Neural progenitor cell (in vitro differentiated cells): Measurements from ENCODE around the gene NXNL1. TPM values are rescaled to one million over a fixed set of nuclear protein-coding genes. Genes with fewer than 3 reads are reported as not detected.
"Not testable (repeated sequence)": the region's sequence is repeated elsewhere in the genome, so short reads cannot be mapped to it uniquely, and the experiment has no call there.

Experiments used
- DNase-seq: peaks from one replicate; pipeline ENCODE4 v3.0.0-alpha.2; 2016; ENCODE audit warnings: low spot score
- H2AFZ ChIP-seq: fragments of 200-600 bp; sonication (generic); replicated peaks from 2 replicates; pipeline ENCODE4 v1.6.1; 2016; ENCODE audit warnings: antibody characterized with exemption
- H3F3A ChIP-seq: fragments of 200-600 bp; sonication (generic); 2 replicates; pipeline ENCODE4 v1.6.1; 2016; ENCODE audit warnings: antibody characterized with exemption, low read depth
- H3K27ac ChIP-seq: fragments of 200-600 bp; sonication (generic); 2 replicates; pipeline ENCODE4 v1.5.1; 2016; ENCODE audit warnings: mild to moderate bottlenecking
- H3K27me3 ChIP-seq: fragments of 200-600 bp; sonication (generic); 2 replicates; pipeline ENCODE4 v1.6.1; 2016; ENCODE audit warnings: mild to moderate bottlenecking, moderate library complexity
- H3K36me3 ChIP-seq: fragments of 200-600 bp; sonication (generic); 2 replicates; pipeline ENCODE4 v1.5.1; 2016
- H3K4me1 ChIP-seq: fragments of 200-600 bp; sonication (generic); 2 replicates; pipeline ENCODE4 v1.6.1; 2016; ENCODE audit warnings: mixed run types
- H3K4me2 ChIP-seq: fragments of 200-600 bp; sonication (generic); 2 replicates; pipeline ENCODE4 v1.6.1; 2016
- H3K4me3 ChIP-seq: fragments of 200-600 bp; sonication (generic); 2 replicates; pipeline ENCODE4 v1.5.1; 2016
- H3K79me2 ChIP-seq: fragments of 200-600 bp; sonication (generic); 2 replicates; pipeline ENCODE4 v1.6.1; 2016; ENCODE audit warnings: low read depth
- H3K9ac ChIP-seq: fragments of 200-600 bp; sonication (generic); 2 replicates; pipeline ENCODE4 v1.6.1; 2016
- H3K9me3 ChIP-seq: fragments of 200-600 bp; sonication (generic); 2 replicates; pipeline ENCODE4 v1.5.1; 2016; ENCODE audit warnings: low read depth
- H4K20me1 ChIP-seq: fragments of 200-600 bp; sonication (generic); 2 replicates; pipeline ENCODE4 v1.6.1; 2016; ENCODE audit warnings: low read depth
- H3K27ac Mint-ChIP-seq: 3 replicates; pipeline ENCODE4 v1.8.0; 2021; ENCODE audit warnings: mixed read lengths
- H3K27me3 Mint-ChIP-seq: 2 replicates; pipeline ENCODE4 v1.8.0; 2022; ENCODE audit warnings: low read depth, mild to moderate bottlenecking, inconsistent platforms, moderate library complexity, mixed read lengths; ENCODE audit not compliant: insufficient read depth
- H3K36me3 Mint-ChIP-seq: 3 replicates; pipeline ENCODE4 v1.8.0; 2021; ENCODE audit warnings: mixed read lengths
- H3K4me1 Mint-ChIP-seq: 3 replicates; pipeline ENCODE4 v1.8.0; 2021; ENCODE audit warnings: mixed read lengths
- H3K4me3 Mint-ChIP-seq: 3 replicates; pipeline ENCODE4 v1.8.0; 2021; ENCODE audit warnings: mild to moderate bottlenecking, moderate library complexity, mixed read lengths
- H3K9me3 Mint-ChIP-seq: 3 replicates; pipeline ENCODE4 v1.8.0; 2020; ENCODE audit warnings: mixed read lengths
- EZH2 ChIP-seq: fragments of 200-600 bp; sonication (generic); IDR thresholded peaks from 2 replicates; pipeline ENCODE4 v1.6.1; 2017; ENCODE audit warnings: antibody characterized with exemption, mild to moderate bottlenecking, moderate library complexity
- EZH2phosphoT487 ChIP-seq: fragments of 200-600 bp; sonication (generic); IDR thresholded peaks from 2 replicates; pipeline ENCODE4 v1.6.1; 2017; ENCODE audit warnings: antibody characterized with exemption
- total RNA-seq: library from RNA; depleted of rRNA; stranded (reverse); fragments of >200 nt; gene quantifications from 2 replicates; pipeline ENCODE4 v1.2.3, GENCODE V29; 2015; ENCODE audit warnings: low replicate concordance
- TF ChIP-seq, protein P1 (sequence below): fragments of 200-600 bp; sonication (generic); IDR thresholded peaks from 2 replicates; pipeline ENCODE4 v1.5.1; 2017; ENCODE audit warnings: antibody characterized with exemption, mild to moderate bottlenecking

NXNL1 gene
- total RNA-seq, 1 donor from 2014 or later, result not detected

DNA sequence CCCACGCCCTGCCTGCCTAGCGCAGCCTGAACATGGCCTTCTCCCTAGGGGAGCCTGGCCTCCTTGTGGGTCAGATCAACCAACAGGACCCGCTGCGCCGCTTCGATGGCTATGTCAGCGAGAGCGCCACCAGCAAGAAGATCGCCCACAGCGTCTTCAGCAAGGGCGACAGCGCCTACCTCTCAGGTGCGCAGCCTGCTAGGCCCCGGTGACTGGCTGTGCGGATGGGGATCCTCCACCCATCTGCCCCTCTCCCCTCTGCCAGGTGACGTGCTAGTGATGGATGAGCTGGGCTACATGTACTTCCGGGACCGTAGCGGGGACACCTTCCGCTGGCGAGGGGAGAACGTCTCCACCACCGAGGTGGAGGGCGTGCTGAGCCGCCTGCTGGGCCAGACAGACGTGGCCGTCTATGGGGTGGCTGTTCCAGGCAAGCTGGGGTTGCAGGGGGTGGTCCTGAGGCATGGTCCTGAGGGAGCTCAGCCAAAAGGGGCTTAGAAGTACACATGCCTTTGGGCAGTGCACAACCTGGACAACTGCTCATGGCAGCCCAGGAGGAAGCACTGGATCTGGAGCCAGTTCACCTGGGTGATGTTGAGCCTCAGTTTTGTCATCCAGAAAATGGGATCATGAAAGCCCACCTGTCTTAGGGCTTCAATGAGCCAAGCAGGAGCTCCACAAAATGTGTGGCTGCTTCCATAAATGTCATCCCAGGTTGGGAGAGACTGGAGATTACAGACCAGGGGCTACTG, 39.9 kb upstream of the NXNL1 start:
- Histone ChIP-seq H4K20me1 (peaks cover 2% of the 10 kb centered on the region), H3K36me3 (no peaks in the 10 kb centered on the region)
- H3K36me3 Mint-ChIP-seq, result peaks cover 4% of the 10 kb centered on the region

DNA sequence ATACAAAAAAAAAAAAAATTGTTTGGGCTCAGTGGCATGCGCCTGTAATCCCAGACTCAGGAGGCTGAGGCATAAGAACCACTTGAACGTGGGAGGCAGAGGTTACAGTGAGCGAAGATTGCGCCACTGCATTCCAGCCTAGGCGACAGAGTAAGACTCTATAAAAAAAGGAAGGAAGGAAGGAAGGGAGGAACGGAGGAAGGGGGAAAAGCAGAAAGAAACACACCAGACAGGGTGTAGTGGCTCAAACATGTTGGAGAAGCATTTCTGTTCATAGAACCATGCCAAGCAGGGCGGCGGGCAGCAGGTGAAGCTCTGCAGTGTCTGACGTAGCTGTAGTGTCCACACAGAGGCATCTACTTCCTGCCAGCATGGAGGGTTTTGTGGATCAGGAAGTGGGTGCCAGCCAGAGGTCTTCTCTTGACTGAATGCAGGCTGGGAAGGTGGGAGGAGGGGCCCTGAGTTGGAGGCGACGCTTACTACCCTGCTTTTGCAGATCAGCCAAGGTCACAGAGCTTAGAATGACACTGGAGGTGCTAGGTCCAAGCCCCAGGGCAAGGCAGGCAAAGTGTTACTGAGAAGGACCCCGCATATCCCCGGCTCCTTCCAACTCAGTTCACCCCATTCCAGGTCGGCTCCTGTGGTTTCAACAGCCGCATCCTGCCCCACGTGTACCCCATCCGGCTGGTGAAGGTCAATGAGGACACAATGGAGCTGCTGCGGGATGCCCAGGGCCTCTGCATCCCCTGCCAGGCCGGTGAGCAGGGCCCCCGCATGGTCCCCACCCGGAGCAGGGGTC, 39.1 kb upstream of the NXNL1 start:
- no peaks in the 10 kb centered on the region for H3K4me1 ChIP-seq
- H3K4me3 Mint-ChIP-seq, result peak overlapping the region; percentile 52
- H3K4me3 ChIP-seq, result no peak overlapping the region
- H3K36me3 ChIP-seq, result no peaks in the 10 kb centered on the region
- H3K27ac Mint-ChIP-seq, result peak overlapping the region; percentile 83
- H3K9me3 Mint-ChIP-seq, result no peaks in the 10 kb centered on the region
- H3K79me2 ChIP-seq, result no peaks in the 10 kb centered on the region
- no peak overlapping the region for H3K4me2 ChIP-seq
- H3K36me3 Mint-ChIP-seq, result peaks cover 4% of the 10 kb centered on the region
- H3K27me3 Mint-ChIP-seq, result peaks cover 4% of the 10 kb centered on the region
- H3K27ac ChIP-seq, result no peak overlapping the region
- H3K4me1 Mint-ChIP-seq, result peaks cover 29% of the 10 kb centered on the region
- peaks cover 2% of the 10 kb centered on the region for H4K20me1 ChIP-seq
- H3K9me3 ChIP-seq, result no peaks in the 10 kb centered on the region
- no peaks in the 10 kb centered on the region for H3K27me3 ChIP-seq
- DNase-seq, result no peak
- H3F3A ChIP-seq, result peaks cover 6% of the 10 kb centered on the region
- no peak overlapping the region for H3K9ac ChIP-seq
- TF ChIP-seq, protein P1, sequence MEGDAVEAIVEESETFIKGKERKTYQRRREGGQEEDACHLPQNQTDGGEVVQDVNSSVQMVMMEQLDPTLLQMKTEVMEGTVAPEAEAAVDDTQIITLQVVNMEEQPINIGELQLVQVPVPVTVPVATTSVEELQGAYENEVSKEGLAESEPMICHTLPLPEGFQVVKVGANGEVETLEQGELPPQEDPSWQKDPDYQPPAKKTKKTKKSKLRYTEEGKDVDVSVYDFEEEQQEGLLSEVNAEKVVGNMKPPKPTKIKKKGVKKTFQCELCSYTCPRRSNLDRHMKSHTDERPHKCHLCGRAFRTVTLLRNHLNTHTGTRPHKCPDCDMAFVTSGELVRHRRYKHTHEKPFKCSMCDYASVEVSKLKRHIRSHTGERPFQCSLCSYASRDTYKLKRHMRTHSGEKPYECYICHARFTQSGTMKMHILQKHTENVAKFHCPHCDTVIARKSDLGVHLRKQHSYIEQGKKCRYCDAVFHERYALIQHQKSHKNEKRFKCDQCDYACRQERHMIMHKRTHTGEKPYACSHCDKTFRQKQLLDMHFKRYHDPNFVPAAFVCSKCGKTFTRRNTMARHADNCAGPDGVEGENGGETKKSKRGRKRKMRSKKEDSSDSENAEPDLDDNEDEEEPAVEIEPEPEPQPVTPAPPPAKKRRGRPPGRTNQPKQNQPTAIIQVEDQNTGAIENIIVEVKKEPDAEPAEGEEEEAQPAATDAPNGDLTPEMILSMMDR, result no peak
- TF ChIP-seq EZH2 (no peak), EZH2phosphoT487 (no peak)
- no peak overlapping the region for H2AFZ ChIP-seq

More for the DNA sequence above, 39.9 kb upstream of the NXNL1 start:
- no peak for DNase-seq
- Mint-ChIP-seq H3K4me1 (peaks cover 28% of the 10 kb centered on the region), H3K4me3 (no peak overlapping the region), H3K27ac (no peak overlapping the region), H3K27me3 (peaks cover 6% of the 10 kb centered on the region), H3K9me3 (no peaks in the 10 kb centered on the region)
- H2AFZ ChIP-seq, result no peak overlapping the region
- no peaks in the 10 kb centered on the region for H3K79me2 ChIP-seq
- H3K4me1 ChIP-seq, result no peaks in the 10 kb centered on the region
- no peaks in the 10 kb centered on the region for H3K9me3 ChIP-seq
- H3K9ac ChIP-seq, result no peak overlapping the region
- H3K4me3 ChIP-seq, result no peak overlapping the region
- H3K27ac ChIP-seq, result no peak overlapping the region
- H3K4me2 ChIP-seq, result no peak overlapping the region
- peaks cover 6% of the 10 kb centered on the region for H3F3A ChIP-seq
- H3K27me3 ChIP-seq, result no peaks in the 10 kb centered on the region
- TF ChIP-seq EZH2 (no peak), EZH2phosphoT487 (no peak)
- TF ChIP-seq, protein P1, result no peak

DNA sequence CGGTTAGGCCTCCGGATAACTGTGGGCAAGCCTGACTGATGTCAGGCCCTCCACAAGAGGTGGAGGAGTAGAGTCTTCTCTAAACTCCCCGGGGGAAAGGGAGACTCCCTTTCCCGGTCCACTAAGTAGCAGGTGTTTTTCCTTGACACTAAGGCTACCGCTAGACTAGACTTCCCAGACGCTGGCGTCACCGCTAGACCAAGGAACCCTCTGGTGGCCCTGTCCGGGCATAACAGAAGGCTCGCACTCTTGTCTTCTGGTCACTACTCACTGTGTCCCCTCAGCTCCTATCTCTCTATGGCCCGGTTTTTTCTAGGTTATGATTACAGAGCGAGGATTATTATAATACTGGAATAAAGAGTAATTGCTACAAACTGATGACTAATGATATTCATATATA, 38.3 kb upstream of the NXNL1 start:
- not testable (repeated sequence) for H3K27ac Mint-ChIP-seq, H3K9me3 ChIP-seq, H3K27me3 ChIP-seq, H3K4me3 ChIP-seq, H3K36me3 ChIP-seq, H3K27ac ChIP-seq, H3K4me1 ChIP-seq, H3K4me3 Mint-ChIP-seq, H3K27me3 Mint-ChIP-seq, H4K20me1 ChIP-seq, H2AFZ ChIP-seq, H3K9me3 Mint-ChIP-seq, H3K36me3 Mint-ChIP-seq, H3K79me2 ChIP-seq, H3F3A ChIP-seq, H3K9ac ChIP-seq
- H3K4me1 Mint-ChIP-seq, result peaks cover 29% of the 10 kb centered on the region
- peak; percentile 28 for DNase-seq
- TF ChIP-seq, protein P1, result peak; percentile 23
- peak overlapping the region; percentile 45 for H3K4me2 ChIP-seq
